ENCODE results near the gene KRTAP10-3.

The KRTAP10-3 gene

DNA sequence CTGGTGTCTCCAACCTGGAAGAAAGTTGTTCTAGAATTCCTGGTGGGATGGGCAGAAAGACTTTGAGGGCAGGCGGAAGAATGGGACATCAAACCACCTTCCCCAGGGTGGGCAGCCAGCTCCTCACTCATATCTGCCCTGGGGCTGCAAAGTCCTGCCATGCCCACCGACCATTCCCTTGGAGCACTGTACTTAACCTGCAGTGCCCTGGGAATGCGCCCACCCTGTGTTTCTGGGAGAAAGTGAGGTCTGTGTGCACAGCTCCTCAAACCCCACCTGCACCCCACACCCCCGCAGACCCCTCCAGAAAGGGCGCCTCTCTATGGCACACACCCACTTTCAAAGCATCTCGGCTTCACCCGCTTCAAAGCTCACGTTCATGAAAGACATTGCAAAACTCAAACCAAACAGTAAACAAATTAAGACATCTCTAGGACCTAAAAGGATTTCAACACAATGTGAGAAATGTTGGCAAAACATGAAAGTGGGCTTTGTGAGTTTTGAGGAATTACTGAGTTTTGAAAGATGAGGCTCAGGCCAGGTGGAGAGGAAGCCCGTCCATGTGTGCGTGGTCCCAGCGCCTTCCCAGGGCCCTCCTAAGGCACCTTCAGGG, 43.7 kb downstream of the KRTAP10-3 start:
- DNase-seq = no peak

DNA sequence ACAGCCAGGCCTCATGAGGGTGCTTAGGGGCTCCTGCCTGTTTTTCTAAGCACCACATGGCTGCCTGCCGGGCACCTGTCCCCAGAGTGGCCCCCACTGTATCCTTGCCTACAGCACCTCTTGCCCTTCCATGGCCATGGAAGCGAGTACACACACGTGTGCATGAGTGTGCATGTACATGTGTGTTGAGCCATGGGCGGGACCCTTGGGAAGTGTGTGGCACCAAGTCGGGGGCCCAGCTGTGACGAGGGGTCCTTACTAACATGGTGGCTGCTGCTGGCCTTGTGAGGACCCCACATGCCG, 44.4 kb downstream of the KRTAP10-3 start:
- DNase-seq = no peak

DNA sequence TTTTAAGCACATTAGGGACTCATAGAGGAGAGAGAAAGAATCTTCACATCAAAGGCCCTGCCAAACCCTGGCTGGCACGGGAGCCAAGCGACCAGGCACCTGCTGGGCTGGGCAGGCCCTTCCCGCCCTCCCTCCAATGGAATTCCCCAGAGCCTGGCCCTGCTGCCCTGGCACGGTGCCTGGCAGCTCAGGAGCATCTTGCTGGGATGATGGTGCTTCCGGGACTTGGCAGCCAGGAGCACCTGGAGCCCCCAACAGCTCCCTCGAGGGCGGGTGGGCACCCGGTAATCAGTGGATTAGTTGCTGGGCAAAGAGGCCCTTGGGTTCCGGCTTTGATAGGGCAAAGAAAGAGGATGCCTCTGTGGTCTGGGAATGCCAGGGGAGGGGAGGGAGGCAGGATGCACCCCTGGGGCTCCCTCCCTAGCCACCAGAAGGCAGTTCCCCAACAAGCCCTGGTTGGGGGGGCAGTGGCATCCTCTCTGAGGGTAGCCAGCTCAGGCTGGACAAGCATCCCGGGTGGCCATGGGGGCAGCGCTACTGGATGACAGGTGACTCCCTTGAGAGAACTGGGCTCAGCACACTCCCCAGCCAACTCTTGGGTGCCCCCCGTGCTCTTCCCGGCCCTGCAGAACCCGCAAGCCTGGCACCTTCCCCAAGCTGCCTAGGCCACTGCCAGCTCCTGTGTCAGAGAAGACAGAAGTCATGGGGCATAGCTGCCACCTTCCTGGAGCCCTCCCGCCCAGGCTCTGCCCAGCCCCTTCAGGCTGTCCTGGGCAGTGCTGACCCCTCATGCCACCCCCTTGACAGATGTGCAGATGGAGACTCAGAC, 45.0 kb downstream of the KRTAP10-3 start:
- peak in 1 of 2 experiments; percentile 24 for DNase-seq

DNA sequence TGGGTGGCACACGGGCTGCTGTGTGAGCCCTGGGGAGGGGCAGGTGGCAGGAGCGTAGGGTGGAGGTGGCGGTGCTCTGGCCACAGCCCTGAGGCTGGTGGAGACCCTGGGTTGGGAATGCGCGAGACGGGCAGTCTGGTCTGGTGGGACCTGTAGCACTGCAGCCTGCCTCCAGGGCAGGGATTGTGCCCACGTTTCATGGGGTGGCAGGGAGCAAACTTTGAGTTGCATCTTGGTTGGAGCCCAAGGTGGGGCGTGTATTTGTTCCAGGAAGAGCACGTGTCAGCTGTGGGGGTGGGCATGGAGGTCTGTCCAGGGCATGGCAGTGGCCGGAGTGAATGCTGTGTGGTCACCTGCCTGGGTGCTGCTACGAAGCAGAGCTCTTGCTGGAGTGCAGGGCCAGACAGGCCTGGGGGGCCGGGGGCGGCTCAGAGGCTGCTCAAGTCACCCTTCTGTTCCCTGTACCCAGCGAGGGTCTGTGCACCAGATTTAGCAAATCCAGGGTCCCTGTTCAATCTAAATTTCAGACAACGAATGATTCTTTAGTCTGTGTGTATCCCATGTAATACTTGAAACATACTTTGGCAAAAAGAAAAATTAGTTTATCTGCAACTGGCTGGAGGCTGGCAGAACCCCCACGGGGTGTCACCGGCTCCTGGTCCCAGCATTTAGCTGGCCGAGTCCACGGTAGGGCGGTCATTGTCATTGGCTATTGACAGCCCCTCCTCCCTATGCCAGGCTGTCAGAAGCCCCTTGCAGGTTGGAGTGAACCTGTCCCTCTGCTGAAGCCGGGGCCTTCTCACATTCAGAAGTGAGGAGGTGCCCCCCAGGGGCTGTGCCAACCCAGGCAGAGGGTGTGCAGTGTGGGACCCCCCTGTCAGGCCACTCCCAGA, 45.9 kb downstream of the KRTAP10-3 start:
- DNase-seq = no peak

DNA sequence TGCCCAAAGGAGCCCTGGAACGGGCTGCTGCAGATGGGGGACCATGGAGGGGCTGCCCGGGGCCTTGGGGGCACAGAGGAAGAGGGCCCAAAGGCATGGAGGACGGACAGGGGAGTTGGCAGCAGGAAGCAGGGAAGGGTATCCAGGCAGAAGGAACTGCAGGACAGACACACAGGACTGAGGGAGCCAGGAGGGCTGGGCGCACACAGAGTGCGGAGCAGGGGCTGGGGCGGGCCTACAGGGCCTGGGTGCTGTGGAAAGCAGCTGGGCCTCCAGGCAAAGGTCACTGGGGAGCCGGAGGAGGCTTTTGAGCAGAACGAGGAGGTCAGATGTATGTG, 46.7 kb downstream of the KRTAP10-3 start:
- DNase-seq = no peak

DNA sequence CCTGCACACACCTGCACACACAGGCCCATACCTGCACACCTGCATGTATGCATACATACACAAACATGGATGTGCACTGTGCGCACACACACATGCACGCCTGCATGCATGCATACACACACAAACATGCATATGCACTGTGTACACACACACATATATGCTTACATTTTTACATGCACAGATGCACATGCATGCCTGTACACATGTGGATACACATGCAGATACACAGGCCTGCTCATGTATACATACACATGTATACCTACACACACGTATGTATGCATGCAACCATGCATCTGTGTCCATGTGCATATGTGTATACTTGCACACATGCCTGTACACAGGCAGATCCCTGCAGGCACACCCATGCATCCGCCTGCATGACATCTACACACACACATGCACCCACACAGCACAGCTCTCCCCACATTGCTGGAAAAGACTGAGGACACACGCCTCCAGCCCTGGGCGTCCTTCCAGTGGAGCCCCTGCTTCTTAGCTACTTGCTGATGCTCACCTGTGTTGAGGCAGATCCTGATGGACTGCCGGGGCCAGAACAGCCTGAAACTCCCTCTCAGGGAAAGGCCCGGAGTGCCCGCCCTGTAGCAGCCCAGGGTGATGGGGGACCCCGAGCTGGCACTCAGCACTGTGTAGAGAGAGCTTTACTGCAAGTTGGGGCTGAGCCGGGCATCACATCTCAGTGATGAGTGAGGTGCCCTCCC, 47.2 kb downstream of the KRTAP10-3 start:
- DNase-seq = no peak

DNA sequence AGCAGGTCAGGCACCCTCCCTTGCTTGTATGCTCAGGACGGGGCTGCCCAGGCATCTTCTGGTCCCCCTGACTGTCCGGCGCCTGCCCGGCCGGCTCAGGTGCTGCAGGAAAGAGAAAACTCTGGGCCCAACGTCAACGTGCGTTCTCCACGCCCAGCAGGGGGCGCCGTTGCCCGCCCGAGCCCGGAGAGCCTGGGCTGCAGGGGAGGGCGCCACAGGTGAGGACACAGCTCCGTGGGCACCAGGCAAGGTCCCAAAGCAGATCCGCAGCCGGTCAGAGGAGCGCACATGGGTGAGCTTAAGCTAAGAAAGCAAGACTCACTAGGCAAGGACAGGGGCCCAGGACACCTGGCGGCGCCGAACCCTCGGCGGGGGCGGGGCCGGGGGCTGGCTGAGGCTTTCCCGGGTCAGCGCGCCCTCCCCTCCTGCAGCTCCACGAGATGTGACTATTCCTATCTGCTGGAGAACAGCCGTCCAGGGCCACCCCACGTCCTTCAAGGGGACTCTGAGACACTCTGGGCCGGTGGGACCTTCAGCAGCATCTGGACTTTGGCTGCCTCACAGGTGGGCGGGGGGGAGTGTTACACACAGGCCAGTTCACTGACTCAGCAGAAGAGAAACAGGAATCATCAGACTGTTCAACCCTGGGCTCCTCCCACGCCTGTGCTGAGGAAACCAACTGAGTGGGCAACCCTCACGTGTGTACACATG, 47.9 kb downstream of the KRTAP10-3 start:
- DNase-seq = peak in 1 of 2 experiments; percentile 39

DNA sequence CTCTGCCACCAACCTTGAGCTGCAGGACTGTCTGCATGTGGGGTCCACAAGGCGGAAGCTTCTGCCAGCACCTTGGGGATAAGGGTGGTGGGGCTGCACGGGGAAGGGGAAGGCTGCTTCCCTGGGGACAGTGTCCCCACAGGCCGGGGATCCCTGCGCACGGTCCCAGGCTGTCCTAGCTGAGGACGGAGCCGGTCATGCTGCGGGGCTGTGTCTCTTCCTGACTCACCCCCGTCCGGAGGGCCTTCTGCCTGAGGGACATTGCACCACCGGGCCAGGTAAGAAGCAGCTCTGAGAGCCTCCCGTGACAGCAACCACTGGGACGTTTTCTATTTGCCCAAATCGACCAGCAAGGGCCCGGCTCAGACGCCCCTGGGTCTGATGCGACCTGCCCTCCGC, 48.5 kb downstream of the KRTAP10-3 start:
- no peak for DNase-seq

DNA sequence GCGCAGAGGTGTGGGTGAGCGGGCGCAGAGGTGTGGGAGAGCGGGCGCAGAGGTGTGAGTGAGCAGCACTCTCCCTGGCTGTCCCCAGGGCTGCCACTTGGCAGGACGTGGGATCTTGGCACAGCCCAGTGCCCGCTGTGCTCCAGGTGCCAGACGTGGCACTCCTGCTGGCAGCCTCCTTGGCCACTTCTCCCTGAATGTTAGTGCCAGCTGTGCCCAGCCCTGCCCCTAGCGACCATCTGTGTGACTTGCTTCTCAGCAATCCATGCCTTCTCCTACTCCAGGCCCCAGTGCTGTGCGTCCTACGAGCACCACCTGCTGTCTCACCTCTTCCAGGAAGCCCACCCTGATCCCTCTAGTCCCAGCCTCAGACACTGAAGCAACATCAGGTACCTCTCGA, 49.1 kb downstream of the KRTAP10-3 start:
- DNase-seq = peak in 1 of 2 experiments; percentile 58

DNA sequence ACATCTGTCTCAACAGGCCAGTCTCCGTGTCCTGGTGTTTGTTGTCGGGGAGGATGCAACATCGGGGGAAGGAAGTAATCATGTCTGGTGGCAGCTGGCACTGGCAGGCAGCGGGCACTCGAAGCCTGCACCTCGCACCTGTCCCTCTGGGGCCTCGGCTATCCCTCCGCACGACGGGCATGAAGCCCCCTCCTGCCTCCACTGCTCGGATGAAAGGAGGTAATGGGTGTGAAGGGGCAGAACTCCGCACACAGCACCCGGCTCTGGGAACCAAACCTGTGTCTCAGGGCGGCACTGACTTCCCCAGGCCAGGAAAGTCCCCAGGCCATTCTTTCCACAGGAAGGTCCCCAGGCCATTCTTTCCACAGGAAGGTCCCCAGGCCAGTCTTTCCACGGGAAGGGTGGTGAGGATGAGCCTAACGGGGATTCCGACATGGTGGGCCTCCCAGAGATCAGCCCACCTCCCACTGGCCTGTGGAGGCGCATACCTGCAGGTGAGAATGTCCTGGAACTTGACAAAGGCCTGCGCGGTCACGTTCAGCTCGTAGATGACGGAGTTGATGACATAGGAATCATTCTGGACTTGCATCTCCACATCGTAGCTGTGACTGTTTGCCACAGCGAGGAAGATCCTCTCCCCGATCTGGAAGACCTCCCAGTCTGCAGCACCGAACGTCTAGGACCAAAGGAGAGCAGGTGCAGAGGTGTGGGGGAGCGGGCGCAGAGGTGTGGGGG, 49.7 kb downstream of the KRTAP10-3 start:
- DNase-seq = no peak

DNA sequence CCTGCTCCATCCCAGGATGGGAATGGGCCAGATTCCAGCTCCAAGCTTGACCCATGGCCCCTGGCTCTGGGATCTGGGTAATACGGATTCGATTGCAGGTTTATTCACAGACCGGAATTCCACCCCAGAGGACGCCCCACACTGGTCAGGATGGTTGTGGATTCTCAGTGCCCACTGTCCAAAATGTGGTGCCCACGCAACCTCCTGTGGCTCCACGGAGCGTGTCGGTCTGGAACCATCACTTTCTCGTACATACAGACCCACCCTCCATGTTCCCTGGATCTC, 50.2 kb downstream of the KRTAP10-3 start:
- no peak for DNase-seq

All from NCI-H446 (cell line).